SK-N-SH treated with all-trans-retinoic acid at 6 μM for 48 hours (cell line): Measurements from ENCODE around the gene ABCA1.

Experiments used
- ATAC-seq: fragments of 200-7000 bp; cut with Tn5 transposase; 3 replicates; pipeline ENCODE4 v1.9.1; 2020; ENCODE audit warnings: mild to moderate bottlenecking, moderate library complexity
- ARNTL ChIP-seq: fragments of 450-650 bp; formaldehyde crosslinking; IDR thresholded peaks from 2 replicates; pipeline ENCODE4 v1.5.0; 2020; ENCODE audit warnings: low read depth, mild to moderate bottlenecking, moderate library complexity, borderline replicate concordance
- BACH2 ChIP-seq: fragments of 250-450 bp; sonication (Bioruptor Pico); IDR thresholded peaks from 2 replicates; pipeline ENCODE4 v1.9.0; 2021; ENCODE audit warnings: mild to moderate bottlenecking, borderline replicate concordance
- CREB5 ChIP-seq: fragments of 250-450 bp; sonication (Bioruptor Pico); IDR thresholded peaks from 2 replicates; pipeline ENCODE4 v1.5.1; 2020; ENCODE audit warnings: low read depth, mild to moderate bottlenecking, moderate library complexity
- CSDC2 ChIP-seq: fragments of 250-450 bp; sonication (Bioruptor Pico); IDR thresholded peaks from 2 replicates; pipeline ENCODE4 v1.5.0; 2020; ENCODE audit warnings: mild to moderate bottlenecking, moderate library complexity
- ESRRG ChIP-seq: fragments of 250-450 bp; sonication (Bioruptor Pico); IDR thresholded peaks from 2 replicates; pipeline ENCODE4 v1.6.1; 2021; ENCODE audit warnings: mild to moderate bottlenecking
- GLIS3 ChIP-seq: fragments of 250-450 bp; sonication (Bioruptor Pico); IDR thresholded peaks from 2 replicates; pipeline ENCODE4 v1.5.0; 2020; ENCODE audit warnings: mild to moderate bottlenecking, moderate library complexity
- OSR1 ChIP-seq: fragments of 250-450 bp; sonication (Bioruptor Pico); IDR thresholded peaks from 2 replicates; pipeline ENCODE4 v1.8.0; 2022; ENCODE audit warnings: moderate library complexity, mild to moderate bottlenecking, inconsistent platforms
- PPARA ChIP-seq: fragments of 250-450 bp; sonication (Bioruptor Pico); IDR thresholded peaks from 2 replicates; pipeline ENCODE4 v1.5.0; 2020; ENCODE audit warnings: mild to moderate bottlenecking, borderline replicate concordance
- RARB ChIP-seq: fragments of 250-450 bp; sonication (Bioruptor Pico); IDR thresholded peaks from 2 replicates; pipeline ENCODE4 v1.8.0; 2021; ENCODE audit warnings: mild to moderate bottlenecking, moderate library complexity
- SNAI2 ChIP-seq: fragments of 250-450 bp; sonication (Bioruptor Pico); IDR thresholded peaks from 2 replicates; pipeline ENCODE4 v1.5.0; 2020; ENCODE audit warnings: mild to moderate bottlenecking, moderate library complexity
- TCF4 ChIP-seq: fragments of 250-450 bp; sonication (Bioruptor Pico); IDR thresholded peaks from 2 replicates; pipeline ENCODE4 v1.8.0; 2021; ENCODE audit warnings: mild to moderate bottlenecking, moderate library complexity, borderline replicate concordance
- TOX ChIP-seq: fragments of 250-450 bp; sonication (Bioruptor Pico); IDR thresholded peaks from 2 replicates; pipeline ENCODE4 v1.8.0; 2021; ENCODE audit warnings: mild to moderate bottlenecking, moderate library complexity, borderline replicate concordance
- ZC3H10 ChIP-seq: fragments of 250-450 bp; sonication (Bioruptor Pico); IDR thresholded peaks from 2 replicates; pipeline ENCODE4 v1.5.1; 2021; ENCODE audit warnings: mild to moderate bottlenecking, moderate library complexity
- ZFP3 ChIP-seq: fragments of 250-450 bp; sonication (Bioruptor Pico); IDR thresholded peaks from 2 replicates; pipeline ENCODE4 v1.5.0; 2020; ENCODE audit warnings: mild to moderate bottlenecking, moderate library complexity
- ZNF565 ChIP-seq: fragments of 450-650 bp; formaldehyde crosslinking; conservative IDR thresholded peaks from 2 replicates; pipeline ENCODE4 v1.5.0; 2020; ENCODE audit warnings: low read depth, mild to moderate bottlenecking, moderate library complexity
- ZNF70 ChIP-seq: fragments of 450-650 bp; formaldehyde crosslinking; IDR thresholded peaks from 2 replicates; pipeline ENCODE4 v1.5.0; 2020; ENCODE audit warnings: mild to moderate bottlenecking, moderate library complexity
- ZNF8 ChIP-seq: fragments of 450-650 bp; formaldehyde crosslinking; IDR thresholded peaks from 2 replicates; pipeline ENCODE4 v1.5.0; 2020; ENCODE audit warnings: mild to moderate bottlenecking, moderate library complexity
- TF ChIP-seq, protein P1 (sequence below): fragments of 250-450 bp; sonication (Bioruptor Pico); IDR thresholded peaks from 2 replicates; pipeline ENCODE4 v1.8.0; 2021; ENCODE audit warnings: low read depth, mild to moderate bottlenecking, moderate library complexity, borderline replicate concordance
- TF ChIP-seq, protein P2 (sequence below): fragments of 250-450 bp; sonication (Bioruptor Pico); IDR thresholded peaks from 2 replicates; pipeline ENCODE4 v1.5.1; 2021; ENCODE audit warnings: mild to moderate bottlenecking, moderate library complexity
- TF ChIP-seq, protein P3 (sequence below): fragments of 250-450 bp; sonication (Bioruptor Pico); IDR thresholded peaks from 2 replicates; pipeline ENCODE4 v1.5.0; 2020; ENCODE audit warnings: mild to moderate bottlenecking, moderate library complexity
- TF ChIP-seq, protein P4 (sequence below): fragments of 250-450 bp; sonication (Bioruptor Pico); IDR thresholded peaks from 2 replicates; pipeline ENCODE4 v1.8.0; 2020; ENCODE audit warnings: mild to moderate bottlenecking, moderate library complexity, borderline replicate concordance

ABCA1 gene

GRCh38 chr9:104775976-104776375 lies 152.0 kb downstream of the ABCA1 start:
- TF ChIP-seq GLIS3 (CRISPR knock-in tag) = no peak
- TF ChIP-seq TCF4 (CRISPR knock-in tag) = no peak
- no peak for TF ChIP-seq ZNF70 (CRISPR knock-in tag)
- no peak for TF ChIP-seq ZC3H10 (CRISPR knock-in tag)
- TF ChIP-seq, protein P1, sequence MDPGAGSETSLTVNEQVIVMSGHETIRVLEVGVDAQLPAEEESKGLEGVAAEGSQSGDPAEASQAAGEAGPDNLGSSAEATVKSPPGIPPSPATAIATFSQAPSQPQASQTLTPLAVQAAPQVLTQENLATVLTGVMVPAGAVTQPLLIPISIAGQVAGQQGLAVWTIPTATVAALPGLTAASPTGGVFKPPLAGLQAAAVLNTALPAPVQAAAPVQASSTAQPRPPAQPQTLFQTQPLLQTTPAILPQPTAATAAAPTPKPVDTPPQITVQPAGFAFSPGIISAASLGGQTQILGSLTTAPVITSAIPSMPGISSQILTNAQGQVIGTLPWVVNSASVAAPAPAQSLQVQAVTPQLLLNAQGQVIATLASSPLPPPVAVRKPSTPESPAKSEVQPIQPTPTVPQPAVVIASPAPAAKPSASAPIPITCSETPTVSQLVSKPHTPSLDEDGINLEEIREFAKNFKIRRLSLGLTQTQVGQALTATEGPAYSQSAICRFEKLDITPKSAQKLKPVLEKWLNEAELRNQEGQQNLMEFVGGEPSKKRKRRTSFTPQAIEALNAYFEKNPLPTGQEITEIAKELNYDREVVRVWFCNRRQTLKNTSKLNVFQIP (CRISPR knock-in tag) = no peak
- no peak for TF ChIP-seq ZNF565 (CRISPR knock-in tag)
- TF ChIP-seq, protein P2, sequence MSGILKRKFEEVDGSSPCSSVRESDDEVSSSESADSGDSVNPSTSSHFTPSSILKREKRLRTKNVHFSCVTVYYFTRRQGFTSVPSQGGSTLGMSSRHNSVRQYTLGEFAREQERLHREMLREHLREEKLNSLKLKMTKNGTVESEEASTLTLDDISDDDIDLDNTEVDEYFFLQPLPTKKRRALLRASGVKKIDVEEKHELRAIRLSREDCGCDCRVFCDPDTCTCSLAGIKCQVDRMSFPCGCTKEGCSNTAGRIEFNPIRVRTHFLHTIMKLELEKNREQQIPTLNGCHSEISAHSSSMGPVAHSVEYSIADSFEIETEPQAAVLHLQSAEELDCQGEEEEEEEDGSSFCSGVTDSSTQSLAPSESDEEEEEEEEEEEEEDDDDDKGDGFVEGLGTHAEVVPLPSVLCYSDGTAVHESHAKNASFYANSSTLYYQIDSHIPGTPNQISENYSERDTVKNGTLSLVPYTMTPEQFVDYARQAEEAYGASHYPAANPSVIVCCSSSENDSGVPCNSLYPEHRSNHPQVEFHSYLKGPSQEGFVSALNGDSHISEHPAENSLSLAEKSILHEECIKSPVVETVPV (CRISPR knock-in tag) = no peak
- no peak for TF ChIP-seq ZNF8 (CRISPR knock-in tag)
- TF ChIP-seq BACH2 = no peak
- no peak for ATAC-seq

DNA sequence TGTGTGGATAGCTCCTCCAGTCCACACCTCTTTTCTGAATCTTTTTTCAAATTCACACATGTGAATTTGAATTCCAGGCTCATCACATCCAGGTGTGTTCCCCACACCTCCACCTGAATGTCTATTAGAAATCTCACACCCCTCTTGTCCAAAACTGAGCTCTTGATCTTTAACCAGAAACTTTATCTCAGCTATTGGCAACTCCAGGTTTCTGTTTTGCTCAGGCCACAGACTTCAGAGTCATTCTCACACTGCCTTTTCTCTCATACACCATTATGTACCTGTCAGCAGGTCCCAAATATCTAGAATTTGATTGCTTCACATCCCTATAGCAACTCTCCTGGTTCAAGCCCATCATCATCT lies 152.4 kb downstream of the ABCA1 start:
- TF ChIP-seq ZNF565 (CRISPR knock-in tag) (no peak), CREB5 (CRISPR knock-in tag) (no peak), RARB (CRISPR knock-in tag) (no peak), ZC3H10 (CRISPR knock-in tag) (no peak), ZNF8 (CRISPR knock-in tag) (no peak), GLIS3 (CRISPR knock-in tag) (no peak), SNAI2 (CRISPR knock-in tag) (no peak), TCF4 (CRISPR knock-in tag) (no peak), ZNF70 (CRISPR knock-in tag) (no peak), BACH2 (no peak), ESRRG (CRISPR knock-in tag) (no peak), PPARA (no peak), ARNTL (CRISPR knock-in tag) (no peak), OSR1 (CRISPR knock-in tag) (no peak), CSDC2 (CRISPR knock-in tag) (no peak), ZFP3 (CRISPR knock-in tag) (no peak), TOX (CRISPR knock-in tag) (no peak)
- TF ChIP-seq, protein P3, sequence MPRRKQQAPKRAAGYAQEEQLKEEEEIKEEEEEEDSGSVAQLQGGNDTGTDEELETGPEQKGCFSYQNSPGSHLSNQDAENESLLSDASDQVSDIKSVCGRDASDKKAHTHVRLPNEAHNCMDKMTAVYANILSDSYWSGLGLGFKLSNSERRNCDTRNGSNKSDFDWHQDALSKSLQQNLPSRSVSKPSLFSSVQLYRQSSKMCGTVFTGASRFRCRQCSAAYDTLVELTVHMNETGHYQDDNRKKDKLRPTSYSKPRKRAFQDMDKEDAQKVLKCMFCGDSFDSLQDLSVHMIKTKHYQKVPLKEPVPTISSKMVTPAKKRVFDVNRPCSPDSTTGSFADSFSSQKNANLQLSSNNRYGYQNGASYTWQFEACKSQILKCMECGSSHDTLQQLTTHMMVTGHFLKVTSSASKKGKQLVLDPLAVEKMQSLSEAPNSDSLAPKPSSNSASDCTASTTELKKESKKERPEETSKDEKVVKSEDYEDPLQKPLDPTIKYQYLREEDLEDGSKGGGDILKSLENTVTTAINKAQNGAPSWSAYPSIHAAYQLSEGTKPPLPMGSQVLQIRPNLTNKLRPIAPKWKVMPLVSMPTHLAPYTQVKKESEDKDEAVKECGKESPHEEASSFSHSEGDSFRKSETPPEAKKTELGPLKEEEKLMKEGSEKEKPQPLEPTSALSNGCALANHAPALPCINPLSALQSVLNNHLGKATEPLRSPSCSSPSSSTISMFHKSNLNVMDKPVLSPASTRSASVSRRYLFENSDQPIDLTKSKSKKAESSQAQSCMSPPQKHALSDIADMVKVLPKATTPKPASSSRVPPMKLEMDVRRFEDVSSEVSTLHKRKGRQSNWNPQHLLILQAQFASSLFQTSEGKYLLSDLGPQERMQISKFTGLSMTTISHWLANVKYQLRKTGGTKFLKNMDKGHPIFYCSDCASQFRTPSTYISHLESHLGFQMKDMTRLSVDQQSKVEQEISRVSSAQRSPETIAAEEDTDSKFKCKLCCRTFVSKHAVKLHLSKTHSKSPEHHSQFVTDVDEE = no peak
- TF ChIP-seq, protein P2 (CRISPR knock-in tag) = no peak
- TF ChIP-seq, protein P4, sequence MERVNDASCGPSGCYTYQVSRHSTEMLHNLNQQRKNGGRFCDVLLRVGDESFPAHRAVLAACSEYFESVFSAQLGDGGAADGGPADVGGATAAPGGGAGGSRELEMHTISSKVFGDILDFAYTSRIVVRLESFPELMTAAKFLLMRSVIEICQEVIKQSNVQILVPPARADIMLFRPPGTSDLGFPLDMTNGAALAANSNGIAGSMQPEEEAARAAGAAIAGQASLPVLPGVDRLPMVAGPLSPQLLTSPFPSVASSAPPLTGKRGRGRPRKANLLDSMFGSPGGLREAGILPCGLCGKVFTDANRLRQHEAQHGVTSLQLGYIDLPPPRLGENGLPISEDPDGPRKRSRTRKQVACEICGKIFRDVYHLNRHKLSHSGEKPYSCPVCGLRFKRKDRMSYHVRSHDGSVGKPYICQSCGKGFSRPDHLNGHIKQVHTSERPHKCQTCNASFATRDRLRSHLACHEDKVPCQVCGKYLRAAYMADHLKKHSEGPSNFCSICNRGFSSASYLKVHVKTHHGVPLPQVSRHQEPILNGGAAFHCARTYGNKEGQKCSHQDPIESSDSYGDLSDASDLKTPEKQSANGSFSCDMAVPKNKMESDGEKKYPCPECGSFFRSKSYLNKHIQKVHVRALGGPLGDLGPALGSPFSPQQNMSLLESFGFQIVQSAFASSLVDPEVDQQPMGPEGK (CRISPR knock-in tag) = no peak
- no peak for ATAC-seq
